H1 (cell line): ENCODE data around the gene IRAK1BP1. TPM values are rescaled to one million over a fixed set of nuclear protein-coding genes. Genes with fewer than 3 reads are reported as not detected.

ENCODE experiments used
- CTCF ChIA-PET: fragments of 300-600 bp; sonication (Branson Sonifier 250); formaldehyde crosslinking; loops from one replicate; lab custom pipeline; 2021; ENCODE audit not compliant: partially characterized antibody; lab: Charles Lee
- POLR2A ChIA-PET: fragments of 300-600 bp; sonication (Branson Sonifier 250); formaldehyde crosslinking; loops from one replicate; lab custom pipeline; 2021; ENCODE audit warnings: inconsistent platforms; ENCODE audit not compliant: partially characterized antibody; lab: Charles Lee
- DNase-seq, 2 experiments: peaks; one replicate each; pipeline versions ENCODE4 v3.0.0 to v3.0.0-alpha.2; 2010 to 2022; ENCODE audit warnings: low spot score in 2 of 2, low read depth in 1 of 2, mixed read lengths in 1 of 2
- FAIRE-seq: peaks from 2 replicates; lab custom pipeline; 2011; peaks lifted over from hg19 to GRCh38; lab: Jason Lieb, UNC
- H2AFZ ChIP-seq: 2 replicates; pipeline ENCODE4 v1.8.1; 2012; ENCODE audit warnings: low read length, inconsistent platforms
- H2AK5ac ChIP-seq: 2 replicates; pipeline ENCODE4 v1.6.1; 2013; ENCODE audit warnings: low read depth, low read length
- H2BK120ac ChIP-seq: replicated peaks from 2 replicates; pipeline ENCODE3; 2013; ENCODE audit warnings: low read depth, low read length, inconsistent platforms
- H2BK12ac ChIP-seq: 2 replicates; pipeline ENCODE4 v1.6.1; 2013; ENCODE audit warnings: low read depth, low read length
- H2BK15ac ChIP-seq: 2 replicates; pipeline ENCODE4 v1.6.1; 2013; ENCODE audit warnings: low read length
- H2BK20ac ChIP-seq: 2 replicates; pipeline ENCODE4 v1.6.1; 2013; ENCODE audit warnings: low read length
- H2BK5ac ChIP-seq: 2 replicates; pipeline ENCODE4 v1.6.1; 2013; ENCODE audit warnings: low read depth, low read length
- H3K14ac ChIP-seq: 2 replicates; pipeline ENCODE4 v1.6.1; 2013; ENCODE audit warnings: inconsistent platforms; ENCODE audit not compliant: insufficient read length
- H3K18ac ChIP-seq: 2 replicates; pipeline ENCODE4 v1.6.1; 2013; ENCODE audit warnings: low read length; ENCODE audit errors: extremely low read depth
- H3K23ac ChIP-seq: 2 replicates; pipeline ENCODE4 v1.6.1; 2013; ENCODE audit warnings: inconsistent platforms; ENCODE audit not compliant: insufficient read length
- H3K23me2 ChIP-seq: 2 replicates; pipeline ENCODE4 v1.6.1; 2013; ENCODE audit warnings: low read depth, low read length
- H3K27ac ChIP-seq: 2 replicates; pipeline ENCODE4 v1.6.1; 2011; ENCODE audit warnings: low read depth, low read length, inconsistent platforms
- H3K27me3 ChIP-seq, 4 experiments: replicated peaks in 1 of 4; 1 replicate in 1 of 4; 2 replicates in 3 of 4; pipeline versions ENCODE4 v1.6.1 to v1.8.1; 2011 to 2013; ENCODE audit warnings: low read length in 3 of 4, mild to moderate bottlenecking in 3 of 4, inconsistent platforms in 2 of 4, mixed read lengths in 2 of 4, moderate library complexity in 1 of 4; ENCODE audit not compliant: control insufficient read depth in 3 of 4, insufficient read depth in 3 of 4; ENCODE audit errors: extremely low read depth in 1 of 4
- H3K36me3 ChIP-seq, 4 experiments: 2 replicates each; pipeline versions ENCODE4 v1.6.1 to v1.8.1; 2011 to 2013; ENCODE audit warnings: mild to moderate bottlenecking in 4 of 4, low read length in 3 of 4, moderate library complexity in 2 of 4, control low read depth in 1 of 4, inconsistent platforms in 1 of 4; ENCODE audit not compliant: insufficient read depth in 4 of 4, control insufficient read depth in 2 of 4
- H3K4ac ChIP-seq: replicated peaks from 2 replicates; pipeline ENCODE3; 2013; ENCODE audit warnings: low read length, low read depth, mixed read lengths, inconsistent platforms; ENCODE audit not compliant: insufficient read length
- H3K4me1 ChIP-seq, 4 experiments: replicated peaks in 1 of 4; 1 replicate in 1 of 4; 2 replicates in 3 of 4; pipeline versions ENCODE4 v1.6.1 to v1.8.1; 2011 to 2013; ENCODE audit warnings: low read length in 3 of 4, inconsistent platforms in 2 of 4, mixed read lengths in 1 of 4; ENCODE audit not compliant: insufficient read depth in 4 of 4, control insufficient read depth in 3 of 4
- H3K4me2 ChIP-seq, 2 experiments: 2 replicates each; pipeline versions ENCODE4 v1.6.1 to v1.8.1; 2011 to 2013; ENCODE audit warnings: low read depth in 2 of 2, low read length in 2 of 2, control low read depth in 1 of 2, inconsistent platforms in 1 of 2, mild to moderate bottlenecking in 1 of 2; ENCODE audit not compliant: insufficient read depth in 1 of 2
- H3K4me3 ChIP-seq, 4 experiments: fragments of 200-600, 300-600 bp in 1 of 4; sonication (generic), shearing (Covaris generic), sonication (Bioruptor Twin) in 1 of 4; 2 replicates each; pipeline versions ENCODE4 v1.5.1 to v1.8.1; 2011 to 2016; ENCODE audit warnings: low read length in 4 of 4, low read depth in 3 of 4, control low read depth in 2 of 4, inconsistent platforms in 2 of 4, mild to moderate bottlenecking in 2 of 4, mixed read lengths in 1 of 4, moderate library complexity in 1 of 4; ENCODE audit not compliant: insufficient read depth in 2 of 4; ENCODE audit errors: extremely low read depth in 1 of 4
- H3K56ac ChIP-seq: replicated peaks from 2 replicates; pipeline ENCODE3; 2013; ENCODE audit warnings: low read depth, mild to moderate bottlenecking, mixed read lengths, low read length, inconsistent platforms; ENCODE audit not compliant: insufficient read length
- H3K79me1 ChIP-seq: 2 replicates; pipeline ENCODE4 v1.6.1; 2013; ENCODE audit warnings: low read depth, low read length, control low read depth
- H3K79me2 ChIP-seq, 2 experiments: 2 replicates each; pipeline versions ENCODE4 v1.6.1 to v1.8.1; 2012 to 2013; ENCODE audit warnings: low read length in 2 of 2, mild to moderate bottlenecking in 2 of 2, inconsistent platforms in 1 of 2; ENCODE audit not compliant: insufficient read depth in 2 of 2, control insufficient read depth in 1 of 2
- H3K9ac ChIP-seq, 4 experiments: replicated peaks in 1 of 4; 1 replicate in 1 of 4; 2 replicates in 3 of 4; pipeline versions ENCODE4 v1.6.1 to v1.8.1; 2011 to 2013; ENCODE audit warnings: low read depth in 3 of 4, low read length in 3 of 4, control low read depth in 2 of 4, mild to moderate bottlenecking in 2 of 4, moderate library complexity in 2 of 4, inconsistent platforms in 1 of 4; ENCODE audit errors: extremely low read depth in 1 of 4
- H3K9me3 ChIP-seq, 2 experiments: 2 replicates each; pipeline versions ENCODE4 v1.6.1 to v1.8.1; 2012 to 2013; ENCODE audit warnings: mild to moderate bottlenecking in 2 of 2, moderate library complexity in 2 of 2, control low read depth in 1 of 2, inconsistent platforms in 1 of 2, low read depth in 1 of 2, low read length in 1 of 2, mixed read lengths in 1 of 2; ENCODE audit not compliant: insufficient read depth in 2 of 2
- H4K20me1 ChIP-seq, 2 experiments: replicated peaks in 1 of 2; 2 replicates each; pipeline versions ENCODE3 to v1.8.1; 2011 to 2013; ENCODE audit warnings: inconsistent platforms in 2 of 2, low read length in 2 of 2, mild to moderate bottlenecking in 1 of 2; ENCODE audit not compliant: insufficient read depth in 2 of 2, control insufficient read depth in 1 of 2
- H4K5ac ChIP-seq: 2 replicates; pipeline ENCODE4 v1.6.1; 2013; ENCODE audit warnings: low read length, low read depth, mixed read lengths, inconsistent platforms; ENCODE audit not compliant: insufficient read length
- H4K8ac ChIP-seq: 2 replicates; pipeline ENCODE4 v1.8.0; 2013; ENCODE audit warnings: mild to moderate bottlenecking, moderate library complexity, low read length, inconsistent platforms; ENCODE audit not compliant: insufficient read depth; ENCODE audit errors: extremely low read depth
- H4K91ac ChIP-seq: replicated peaks from 2 replicates; pipeline ENCODE3; 2013; ENCODE audit warnings: low read length, mixed read lengths, inconsistent platforms; ENCODE audit not compliant: insufficient read length
- GABPA ChIP-seq: IDR thresholded peaks from 2 replicates; pipeline ENCODE4 v1.6.1; 2011; ENCODE audit warnings: mild to moderate bottlenecking, low read length, moderate library complexity, borderline replicate concordance; ENCODE audit not compliant: insufficient read depth
- SP1 ChIP-seq: IDR thresholded peaks from 2 replicates; pipeline ENCODE4 v1.6.1; 2011; ENCODE audit warnings: low read depth, low read length
- WGBS, 2 experiments: shearing (Covaris generic) in 1 of 2; methylation state at CpG; one replicate each; pipeline versions ENCODE4 v1.1.6 to v1.1.7; 2013 to 2015; ENCODE audit warnings: low lambda C conversion rate in 2 of 2, mixed read lengths in 2 of 2, inconsistent platforms in 1 of 2, low coverage in 1 of 2, missing lambda C conversion rate in 1 of 2; ENCODE audit not compliant: insufficient replicate concordance in 2 of 2, insufficient coverage in 1 of 2, insufficient read length in 1 of 2; ENCODE audit errors: extremely low coverage in 1 of 2, missing lambda C conversion rate in 1 of 2; 5-methylcytosine and 5-hydroxymethylcytosine counted together
- polyA plus RNA-seq, 7 experiments: library from polyadenylated mRNA; depleted of rRNA in 3 of 7; stranded (reverse) in 5 of 7; unstranded in 2 of 7; fragments of >200 nt in 5 of 7; fragments of 200-250 nt in 2 of 7; gene quantifications; 1 replicate in 5 of 7; 2 replicates in 1 of 7; 4 replicates in 1 of 7; pipeline versions ENCODE4 v1.2.1 to v1.2.3, GENCODE V29; 2011 to 2013; ENCODE audit warnings: missing spikeins in 2 of 7, mixed read lengths in 2 of 7
- total RNA-seq: library from RNA; stranded (reverse); fragmentation: NEBNext Ultra II Directional; extraction: Animal tissue kit (Norgen Biotek cat#: 25700); gene quantifications from 2 replicates; pipeline ENCODE4 v1.2.1, GENCODE V29; 2021

Gene IRAK1BP1
- total and polyA plus RNA-seq, 2 of the 8 experiments (the other 6 are each of a cell fraction or from before 2014, with no cell fraction given), result 3.7 to 4.7 TPM

DNA sequence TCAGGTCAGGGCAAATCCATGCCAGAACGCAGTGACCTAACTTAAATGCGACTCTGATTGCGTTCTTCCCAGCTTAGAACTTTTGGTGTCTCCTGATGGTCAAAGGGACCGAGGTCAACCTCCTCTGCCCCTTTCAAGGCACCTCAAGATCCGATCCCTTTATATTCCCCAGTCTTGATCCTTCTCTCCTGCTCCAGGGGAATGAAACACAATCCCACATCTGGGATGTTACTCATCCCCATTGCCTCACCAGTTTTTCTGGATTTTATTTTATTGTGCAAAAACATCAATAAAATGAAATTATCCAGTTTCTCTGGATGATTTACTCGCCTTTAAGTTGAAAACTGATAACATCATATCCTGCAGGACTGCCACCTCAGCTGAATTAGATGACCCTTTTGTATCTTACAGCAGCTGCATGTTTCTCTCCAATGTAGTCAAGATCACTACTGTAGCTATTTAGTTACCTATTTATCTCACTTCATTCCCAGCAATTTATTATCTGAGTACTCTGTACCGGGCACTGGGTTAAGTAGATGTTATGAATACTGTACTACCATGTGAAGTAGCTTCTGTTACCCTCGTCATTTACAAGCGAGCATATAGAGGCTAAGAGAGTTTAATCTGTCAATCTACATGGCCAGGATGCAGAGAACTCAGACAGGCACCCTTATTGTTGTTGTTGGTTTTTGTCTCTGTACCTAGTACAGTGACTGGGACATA lies 44.0 kb downstream of the IRAK1BP1 start:
- no peak for FAIRE-seq
- POLR2A ChIA-PET, result interaction anchor here (1.2 kb wide), 1 partner anchor 15 kb away, joined by 3 read pairs; no protein-coding TSS in a partner anchor

More for the DNA sequence above, 44.0 kb downstream of the IRAK1BP1 start:
- Histone ChIP-seq H4K91ac (no peak overlapping the region), H2BK20ac (no peak overlapping the region), H3K4me3 (peak overlapping the region; percentile 38 to 69 (median 63); a peak in 6 of 8 replicates), H3K79me1 (no peaks in the 10 kb centered on the region; the same call in 1 of the 2 replicates), H3K14ac (no peak overlapping the region), H3K4me2 (peak overlapping the region; percentile 90 to 99), H2BK120ac (no peak overlapping the region), H3K56ac (no peak overlapping the region), H3K23ac (no peak overlapping the region), H3K27ac (no peak overlapping the region), H3K4ac (no peak overlapping the region), H3K36me3 (no peaks in the 10 kb centered on the region), H3K9ac (no peak overlapping the region), H2BK5ac (no peak overlapping the region), H3K27me3 (peaks cover 0 to 9% (median 4%) of the 10 kb centered on the region in 4 experiments; a peak in 6 of 7 replicates), H4K5ac (no peak overlapping the region), H2AFZ (peak overlapping the region; percentile 95), H2AK5ac (no peak overlapping the region), H2BK12ac (no peak overlapping the region), H3K79me2 (no peaks in the 10 kb centered on the region), H3K9me3 (no peaks in the 10 kb centered on the region), H3K23me2 (peaks cover 7% of the 10 kb centered on the region), H3K18ac (no peak overlapping the region), H4K8ac (no peak overlapping the region), H4K20me1 (peaks cover 0 to 2% of the 10 kb centered on the region in 2 experiments), H2BK15ac (no peak overlapping the region), H3K4me1 (peaks cover 0 to 7% (median 1%) of the 10 kb centered on the region in 4 experiments; a peak in 4 of 7 replicates)
- TF ChIP-seq SP1 (no peak), GABPA (no peak)
- 70% methylated on average over 9 of the region's 9 CpGs; no CpG with 5 or more reads in 1 of the 2 experiments for WGBS, 2 experiments
- DNase-seq, result no peak
- CTCF ChIA-PET, result interaction anchor here (0.6 to 1.5 kb wide), 3 partner anchors 9 to 802 kb away, joined by 3 to 6 read pairs (median 3); no protein-coding TSS in a partner anchor
